IMR-90 (cell line): ENCODE results near the gene BMP7. TPM values are rescaled to one million over a fixed set of nuclear protein-coding genes. Genes with fewer than 3 reads are reported as not detected.

Experiments
- ATAC-seq: fragments of 200-7000 bp; cut with Tn5 transposase; 2 replicates; pipeline ENCODE4 v1.9.1; 2020; ENCODE audit warnings: low read depth, mild to moderate bottlenecking, moderate library complexity
- BruUV-seq: library from RNA; stranded (reverse); fragments of 400-500 nt; replicated peaks from 2 replicates; lab custom pipeline; 2021; lab: Mats Ljungman, UMichigan
- CTCF ChIA-PET: fragments of 300-600 bp; formaldehyde crosslinking; extraction: SDS; loops from one replicate; lab custom pipeline; 2021; ENCODE audit warnings: antibody characterized with exemption; lab: Yijun Ruan, JAX
- POLR2A ChIA-PET: fragments of 300-600 bp; sonication (Branson Sonifier 250); formaldehyde crosslinking; loops from one replicate; lab custom pipeline; 2022; ENCODE audit warnings: antibody characterized with exemption; ENCODE audit not compliant: unreplicated experiment; lab: Charles Lee
- DNase-seq: peaks from one replicate; pipeline ENCODE4 v3.0.0; 2013
- H2AFZ ChIP-seq: replicated peaks from 2 replicates; pipeline ENCODE3; 2013; ENCODE audit warnings: low read length, mild to moderate bottlenecking; ENCODE audit not compliant: poor library complexity
- H2AK5ac ChIP-seq: 2 replicates; pipeline ENCODE4 v1.6.1; 2013; ENCODE audit warnings: low read depth, low read length, inconsistent platforms
- H2AK9ac ChIP-seq: replicated peaks from 2 replicates; pipeline ENCODE3; 2013; ENCODE audit warnings: mild to moderate bottlenecking, low read depth, low read length, moderate library complexity; ENCODE audit not compliant: poor library complexity
- H2BK120ac ChIP-seq: 2 replicates; pipeline ENCODE4 v1.6.1; 2013; ENCODE audit warnings: low read depth, low read length, inconsistent platforms
- H2BK15ac ChIP-seq: 3 replicates; pipeline ENCODE4 v1.6.1; 2013; ENCODE audit warnings: low read depth, low read length, inconsistent platforms
- H2BK20ac ChIP-seq: 2 replicates; pipeline ENCODE4 v1.6.1; 2013; ENCODE audit warnings: low read depth, mild to moderate bottlenecking, inconsistent platforms, low read length, moderate library complexity
- H2BK5ac ChIP-seq: 2 replicates; pipeline ENCODE4 v1.6.1; 2013; ENCODE audit warnings: mild to moderate bottlenecking, low read depth, low read length, inconsistent platforms; ENCODE audit not compliant: poor library complexity, severe bottlenecking
- H3K14ac ChIP-seq: replicated peaks from 2 replicates; pipeline ENCODE4 v1.6.1; 2013; ENCODE audit warnings: low read depth, low read length, inconsistent platforms
- H3K18ac ChIP-seq: 2 replicates; pipeline ENCODE4 v1.6.1; 2013; ENCODE audit warnings: low read depth, low read length, control low read depth
- H3K23ac ChIP-seq: 2 replicates; pipeline ENCODE4 v1.6.1; 2013; ENCODE audit warnings: low read depth, low read length, inconsistent platforms
- H3K27ac ChIP-seq: 2 replicates; pipeline ENCODE4 v1.5.1; 2013; ENCODE audit warnings: mild to moderate bottlenecking, control low read depth, low read length; ENCODE audit not compliant: insufficient read depth
- H3K27me3 ChIP-seq: 2 replicates; pipeline ENCODE4 v1.6.1; 2013; ENCODE audit warnings: low read length; ENCODE audit not compliant: control insufficient read depth, insufficient read depth
- H3K36me3 ChIP-seq: 2 replicates; pipeline ENCODE4 v1.6.1; 2013; ENCODE audit warnings: low read length, mixed read lengths; ENCODE audit not compliant: control insufficient read depth, insufficient read depth
- H3K4ac ChIP-seq: 2 replicates; pipeline ENCODE4 v1.6.1; 2013; ENCODE audit warnings: low read depth, low read length, inconsistent platforms
- H3K4me1 ChIP-seq: 2 replicates; pipeline ENCODE4 v1.6.1; 2013; ENCODE audit warnings: low read length, mixed read lengths; ENCODE audit not compliant: control insufficient read depth, insufficient read depth
- H3K4me2 ChIP-seq: 2 replicates; pipeline ENCODE4 v1.6.1; 2013; ENCODE audit warnings: low read depth, mild to moderate bottlenecking, control low read depth, low read length, moderate library complexity
- H3K4me3 ChIP-seq: 2 replicates; pipeline ENCODE4 v1.5.1; 2013; ENCODE audit warnings: low read depth, mild to moderate bottlenecking, control low read depth, low read length, moderate library complexity; ENCODE audit not compliant: insufficient read depth
- H3K56ac ChIP-seq: 2 replicates; pipeline ENCODE4 v1.6.1; 2013; ENCODE audit warnings: low read length, inconsistent platforms; ENCODE audit not compliant: insufficient read depth; ENCODE audit errors: extremely low read depth
- H3K79me1 ChIP-seq, 2 experiments: 2 replicates each; pipeline ENCODE4 v1.6.1; 2013; ENCODE audit warnings: low read length in 2 of 2, inconsistent platforms in 1 of 2, low read depth in 1 of 2
- H3K9ac ChIP-seq: 2 replicates; pipeline ENCODE4 v1.6.1; 2013; ENCODE audit warnings: low read depth, low read length, control low read depth
- H3K9me1 ChIP-seq: 2 replicates; pipeline ENCODE4 v1.6.1; 2013; ENCODE audit warnings: low read length, inconsistent platforms; ENCODE audit not compliant: insufficient read depth
- H3K9me3 ChIP-seq: 2 replicates; pipeline ENCODE4 v1.6.1; 2013; ENCODE audit warnings: low read length; ENCODE audit not compliant: control insufficient read depth, insufficient read depth
- H4K20me1 ChIP-seq: 2 replicates; pipeline ENCODE4 v1.6.1; 2013; ENCODE audit warnings: low read length, inconsistent platforms; ENCODE audit not compliant: insufficient read depth
- H4K5ac ChIP-seq: 2 replicates; pipeline ENCODE4 v1.6.1; 2013; ENCODE audit warnings: mild to moderate bottlenecking, low read depth, low read length, control low read depth
- H4K8ac ChIP-seq, 2 experiments: 2 replicates each; pipeline ENCODE4 v1.6.1; 2013; ENCODE audit warnings: low read depth in 2 of 2, low read length in 2 of 2, control low read depth in 1 of 2, inconsistent platforms in 1 of 2
- H4K91ac ChIP-seq: 2 replicates; pipeline ENCODE4 v1.6.1; 2013; ENCODE audit warnings: low read depth, low read length, inconsistent platforms; ENCODE audit not compliant: insufficient read depth
- CEBPB ChIP-seq: IDR thresholded peaks from 2 replicates; pipeline ENCODE4 v1.6.1; 2012; ENCODE audit warnings: low read depth, low read length, improper control_type of control experiment
- CHD1 ChIP-seq: IDR thresholded peaks from 2 replicates; pipeline ENCODE4 v1.6.1; 2012; ENCODE audit warnings: low read depth, low read length, improper control_type of control experiment
- WGBS, 2 experiments: methylation state at CpG; one replicate each; pipeline versions ENCODE4 v1.1.5 to v1.1.7; 2013; ENCODE audit warnings: missing lambda C conversion rate in 2 of 2; ENCODE audit not compliant: insufficient read length in 1 of 2; ENCODE audit errors: extremely low coverage in 2 of 2; 5-methylcytosine and 5-hydroxymethylcytosine counted together
- dilution Hi-C: fragments of 300-500 bp; cut with HindIII; formaldehyde crosslinking; loops from one replicate; pipeline ENCODE4 v1.14.3; 2018; ENCODE audit warnings: low sequenced_read_pairs; ENCODE audit not compliant: unreplicated experiment
- in situ Hi-C: fragments of 300-500 bp; cut with MboI; formaldehyde crosslinking; loops from 3 replicates; pipeline ENCODE4 v1.14.3; 2019; ENCODE audit warnings: low sequenced_read_pairs, inconsistent platforms, mixed read lengths
- intact Hi-C: fragments of 100-400 bp; cut with micrococcal nuclease; formaldehyde crosslinking; loops from 2 replicates; pipeline ENCODE4 v1.10.0; 2022
- polyA plus RNA-seq, 3 experiments: library from polyadenylated mRNA; depleted of rRNA; stranded (reverse); fragments of >200 nt; gene quantifications; 2 replicates each; pipeline ENCODE4 v1.2.3, GENCODE V29; 2012; ENCODE audit warnings: low replicate concordance in 1 of 3
- total RNA-seq: library from RNA; depleted of rRNA; stranded (reverse); fragments of >200 nt; gene quantifications from 2 replicates; pipeline ENCODE4 v1.2.3, GENCODE V29; 2012

BMP7 gene
- total and polyA plus RNA-seq, 2 of the 4 experiments (the other 2 are of a cell fraction): not detected

GRCh38 chr20:57195469-57196100 is 70.9 kb downstream of the BMP7 start:
- intact Hi-C loops (no loop called here), dilution Hi-C loops (no loop called here), in situ Hi-C loops (no loop called here)
- H2BK15ac ChIP-seq: no peak overlapping the region
- BruUV-seq: no TSS peak
- no peak overlapping the region for H2AFZ ChIP-seq
- no peak overlapping the region for H2BK5ac ChIP-seq
- ChIA-PET POLR2A (no interaction called here), CTCF (no interaction called here)
- no peaks in the 10 kb centered on the region for H3K4me1 ChIP-seq
- no peaks in the 10 kb centered on the region for H3K36me3 ChIP-seq
- no peaks in the 10 kb centered on the region for H3K9me1 ChIP-seq
- 61% methylated on average over 12 of the region's 20 CpGs; no CpG with 5 or more reads in 1 of the 2 experiments for WGBS, 2 experiments
- no peak overlapping the region for H2BK20ac ChIP-seq
- H3K18ac ChIP-seq: no peak overlapping the region
- H3K4ac ChIP-seq: no peak overlapping the region
- ATAC-seq (no peak), DNase-seq (peak; percentile 48)
- no peak overlapping the region for H2BK120ac ChIP-seq
- H3K4me3 ChIP-seq: no peak overlapping the region
- peaks cover 11% of the 10 kb centered on the region; the same call in 1 of the 2 replicates for H3K9me3 ChIP-seq
- no peak overlapping the region for H3K14ac ChIP-seq
- no peaks in the 10 kb centered on the region for H4K20me1 ChIP-seq
- no peak overlapping the region for H2AK5ac ChIP-seq
- H3K4me2 ChIP-seq: no peak overlapping the region
- H4K8ac ChIP-seq: no peak overlapping the region
- H3K23ac ChIP-seq: no peak overlapping the region
- no peak overlapping the region for H3K27ac ChIP-seq
- no peak overlapping the region for H2AK9ac ChIP-seq
- H3K79me1 ChIP-seq: no peaks in the 10 kb centered on the region
- no peaks in the 10 kb centered on the region for H3K27me3 ChIP-seq
- H4K91ac ChIP-seq: no peak overlapping the region
- H4K5ac ChIP-seq: no peak overlapping the region
- no peak overlapping the region for H3K9ac ChIP-seq
- no peak for TF ChIP-seq CHD1
- TF ChIP-seq CEBPB: 0 out of 2 replicates have a peak, but pooled peaks have one; percentile 46
- H3K56ac ChIP-seq: no peak overlapping the region
